HEK293 (cell line): ENCODE measurements around the gene FDXR.

Experiments used
- CTCF ChIA-PET: fragments of 350-600 bp; formaldehyde crosslinking; extraction: SDS; loops from one replicate; lab custom pipeline; 2021; ENCODE audit warnings: antibody characterized with exemption; lab: Yijun Ruan, JAX
- POLR2A ChIA-PET: fragments of 300-600 bp; formaldehyde crosslinking; extraction: SDS; loops from one replicate; lab custom pipeline; 2020; ENCODE audit warnings: antibody characterized with exemption, inconsistent platforms; lab: Yijun Ruan, JAX
- H3K27ac ChIP-seq: fragments of 200-500 bp; sonication (Bioruptor generic); 2 replicates; pipeline ENCODE4 v1.5.1; 2014; ENCODE audit warnings: low read depth, low read length, control low read depth, inconsistent platforms; ENCODE audit errors: extremely low read depth
- H3K36me3 ChIP-seq, 2 experiments: fragments of 200-500 bp in 1 of 2; sonication (Bioruptor generic) in 1 of 2; 1 replicate in 1 of 2; 2 replicates in 1 of 2; pipeline ENCODE4 v1.5.1; 2014 to 2017; ENCODE audit warnings: inconsistent platforms in 2 of 2, low read length in 2 of 2; ENCODE audit not compliant: control insufficient read depth in 2 of 2, insufficient read depth in 1 of 2
- H3K4me1 ChIP-seq: fragments of 200-500 bp; sonication (Bioruptor generic); 2 replicates; pipeline ENCODE4 v1.5.1; 2014; ENCODE audit warnings: mild to moderate bottlenecking, low read length, inconsistent platforms; ENCODE audit not compliant: control insufficient read depth, insufficient read depth
- H3K4me3 ChIP-seq: 2 replicates; pipeline ENCODE4 v1.5.1; 2011; ENCODE audit warnings: low read depth, mild to moderate bottlenecking, control low read depth, low read length, moderate library complexity
- H3K9me3 ChIP-seq: fragments of 200-500 bp; sonication (Bioruptor generic); 2 replicates; pipeline ENCODE4 v1.5.1; 2014; ENCODE audit warnings: low read depth, low read length, inconsistent platforms; ENCODE audit not compliant: control insufficient read depth, insufficient read depth
- ATF2 ChIP-seq: fragments of 450-650 bp; formaldehyde crosslinking; IDR thresholded peaks from 2 replicates; pipeline ENCODE4 v1.5.1; 2016; ENCODE audit warnings: missing biosample characterization, missing genetic modification characterization, low read depth
- GLI4 ChIP-seq: fragments of 450-650 bp; formaldehyde crosslinking; IDR thresholded peaks from 2 replicates; pipeline ENCODE4 v1.5.1; 2016; ENCODE audit warnings: missing biosample characterization, missing genetic modification characterization
- KLF10 ChIP-seq: fragments of 450-650 bp; IDR thresholded peaks from 2 replicates; pipeline ENCODE4 v1.5.1; 2018; ENCODE audit warnings: missing biosample characterization, mild to moderate bottlenecking, missing genetic modification characterization
- SP3 ChIP-seq: fragments of 450-650 bp; formaldehyde crosslinking; IDR thresholded peaks from 2 replicates; pipeline ENCODE4 v1.5.1; 2016; ENCODE audit warnings: missing biosample characterization, missing genetic modification characterization
- SP7 ChIP-seq: fragments of 450-650 bp; formaldehyde crosslinking; IDR thresholded peaks from 2 replicates; pipeline ENCODE4 v1.5.1; 2016; ENCODE audit warnings: missing biosample characterization, missing genetic modification characterization
- ZBTB7A ChIP-seq: fragments of 450-650 bp; formaldehyde crosslinking; IDR thresholded peaks from 2 replicates; pipeline ENCODE4 v1.5.1; 2016; ENCODE audit warnings: low read depth, missing biosample characterization, missing genetic modification characterization
- ZBTB8A ChIP-seq: fragments of 450-650 bp; formaldehyde crosslinking; IDR thresholded peaks from 2 replicates; pipeline ENCODE4 v1.5.1; 2016; ENCODE audit warnings: missing biosample characterization, missing genetic modification characterization
- ZFHX2 ChIP-seq: fragments of 450-650 bp; formaldehyde crosslinking; conservative IDR thresholded peaks from 2 replicates; pipeline ENCODE4 v1.5.1; 2016; ENCODE audit warnings: missing biosample characterization, missing genetic modification characterization
- ZNF132 ChIP-seq: fragments of 450-650 bp; formaldehyde crosslinking; IDR thresholded peaks from 2 replicates; pipeline ENCODE4 v1.5.1; 2017; ENCODE audit warnings: missing biosample characterization, missing genetic modification characterization, borderline replicate concordance
- ZNF169 ChIP-seq: fragments of 450-650 bp; formaldehyde crosslinking; IDR thresholded peaks from 2 replicates; pipeline ENCODE4 v1.5.1; 2016; ENCODE audit warnings: missing biosample characterization, missing genetic modification characterization
- ZNF202 ChIP-seq: fragments of 450-650 bp; formaldehyde crosslinking; IDR thresholded peaks from 2 replicates; pipeline ENCODE4 v1.5.1; 2016; ENCODE audit warnings: missing biosample characterization, missing genetic modification characterization, borderline replicate concordance
- ZNF248 ChIP-seq: fragments of 450-650 bp; formaldehyde crosslinking; IDR thresholded peaks from 2 replicates; pipeline ENCODE4 v1.5.1; 2017; ENCODE audit warnings: missing biosample characterization, missing genetic modification characterization
- ZNF26 ChIP-seq: fragments of 450-650 bp; formaldehyde crosslinking; IDR thresholded peaks from 2 replicates; pipeline ENCODE4 v1.5.1; 2016; ENCODE audit warnings: missing biosample characterization, missing genetic modification characterization
- ZNF404 ChIP-seq: fragments of 450-650 bp; formaldehyde crosslinking; IDR thresholded peaks from 2 replicates; pipeline ENCODE4 v1.5.1; 2017; ENCODE audit warnings: missing biosample characterization, missing genetic modification characterization
- ZNF529 ChIP-seq: fragments of 450-650 bp; formaldehyde crosslinking; IDR thresholded peaks from 2 replicates; pipeline ENCODE4 v1.5.1; 2017; ENCODE audit warnings: missing genetic modification characterization, missing biosample characterization; ENCODE audit not compliant: insufficient replicate concordance
- ZNF530 ChIP-seq: fragments of 450-650 bp; formaldehyde crosslinking; IDR thresholded peaks from 2 replicates; pipeline ENCODE4 v1.5.1; 2016; ENCODE audit warnings: low read depth, missing biosample characterization, missing genetic modification characterization
- ZNF623 ChIP-seq: fragments of 450-650 bp; formaldehyde crosslinking; IDR thresholded peaks from 2 replicates; pipeline ENCODE4 v1.5.1; 2016; ENCODE audit warnings: missing biosample characterization, missing genetic modification characterization
- ZNF654 ChIP-seq: fragments of 450-650 bp; formaldehyde crosslinking; IDR thresholded peaks from 2 replicates; pipeline ENCODE4 v1.5.1; 2016; ENCODE audit warnings: low read depth, missing biosample characterization, missing genetic modification characterization
- ZNF660 ChIP-seq: fragments of 450-650 bp; IDR thresholded peaks from 2 replicates; pipeline ENCODE4 v1.5.1; 2018; ENCODE audit warnings: missing biosample characterization, mild to moderate bottlenecking, missing genetic modification characterization
- ZNF777 ChIP-seq: fragments of 450-650 bp; formaldehyde crosslinking; IDR thresholded peaks from 2 replicates; pipeline ENCODE4 v1.5.1; 2017; ENCODE audit warnings: missing biosample characterization, missing genetic modification characterization, borderline replicate concordance
- ZNF837 ChIP-seq: fragments of 450-650 bp; formaldehyde crosslinking; IDR thresholded peaks from 2 replicates; pipeline ENCODE4 v1.5.1; 2016; ENCODE audit warnings: missing biosample characterization, missing genetic modification characterization
- TF ChIP-seq, protein P1 (sequence below): fragments of 450-650 bp; formaldehyde crosslinking; IDR thresholded peaks from 2 replicates; pipeline ENCODE4 v1.5.1; 2016; ENCODE audit warnings: missing biosample characterization, missing genetic modification characterization

The FDXR gene

DNA sequence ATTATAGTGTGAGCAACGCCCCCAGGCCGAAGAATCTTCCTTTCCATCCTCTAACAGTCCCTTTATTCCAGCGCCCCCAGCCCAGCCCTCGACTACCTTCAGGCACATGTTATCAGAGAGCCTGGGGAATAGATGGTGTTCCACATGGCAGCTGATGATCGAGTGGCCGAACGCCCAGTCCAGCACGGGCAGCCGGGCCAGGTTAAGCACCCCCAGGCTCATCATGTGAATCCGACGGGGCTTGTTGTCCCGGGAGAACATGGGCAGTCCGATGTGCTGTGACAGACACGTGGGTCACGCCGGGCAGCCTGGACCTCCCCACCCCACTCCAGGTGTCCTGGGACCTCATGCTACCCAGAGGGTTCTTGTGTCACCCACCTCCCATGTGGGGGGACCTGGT, 6.5 kb upstream of the FDXR start:
- CTCF ChIA-PET: interaction anchor here (1.0 to 1.5 kb wide), 4 partner anchors 14 to 88 kb away, joined by 3 to 5 read pairs (median 4); no protein-coding TSS in a partner anchor

GRCh38 chr17:74878658-74879057, 5.9 kb upstream of the FDXR start:
- no peaks in the 10 kb centered on the region for H3K9me3 ChIP-seq
- H3K4me3 ChIP-seq: no peak overlapping the region
- H3K36me3 ChIP-seq: no peaks in the 10 kb centered on the region
- POLR2A ChIA-PET: interaction anchor here (0.6 to 1.2 kb wide), 4 partner anchors 26 to 94 kb away, joined by 3 to 5 read pairs (median 3); partner anchors contain the start of genes HID1 and OTOP2
- peaks cover 4% of the 10 kb centered on the region; the same call in 1 of the 2 replicates for H3K4me1 ChIP-seq
- no peak overlapping the region for H3K27ac ChIP-seq
- CTCF ChIA-PET: interaction anchor here (0.6 to 1.6 kb wide), 3 partner anchors 16 to 87 kb away, joined by 3 to 14 read pairs (median 3); no protein-coding TSS in a partner anchor
- TF ChIP-seq KLF10 (no peak), ZNF623 (tag by site-specific recombination) (no peak), ZBTB7A (tag by site-specific recombination) (no peak), ZNF26 (tag by site-specific recombination) (no peak), SP3 (tag by site-specific recombination) (no peak)

More for the DNA sequence above, 6.5 kb upstream of the FDXR start:
- Histone ChIP-seq H3K4me1 (no peaks in the 10 kb centered on the region; the same call in 1 of the 2 replicates), H3K36me3 (no peaks in the 10 kb centered on the region), H3K27ac (no peak overlapping the region), H3K9me3 (no peaks in the 10 kb centered on the region), H3K4me3 (no peak overlapping the region)
- POLR2A ChIA-PET: interaction anchor here (0.5 to 1.1 kb wide), 2 partner anchors 27 to 140 kb away, joined by 4 to 5 read pairs; no protein-coding TSS in a partner anchor
- TF ChIP-seq ATF2 (tag by site-specific recombination): no peak
- no peak for TF ChIP-seq ZNF654 (tag by site-specific recombination)
- no peak for TF ChIP-seq ZNF777 (tag by site-specific recombination)
- no peak for TF ChIP-seq SP7
- TF ChIP-seq ZNF529: no peak
- no peak for TF ChIP-seq ZNF202 (tag by site-specific recombination)
- no peak for TF ChIP-seq ZNF132 (tag by site-specific recombination)
- TF ChIP-seq ZNF660 (tag by site-specific recombination): no peak
- TF ChIP-seq, protein P1, sequence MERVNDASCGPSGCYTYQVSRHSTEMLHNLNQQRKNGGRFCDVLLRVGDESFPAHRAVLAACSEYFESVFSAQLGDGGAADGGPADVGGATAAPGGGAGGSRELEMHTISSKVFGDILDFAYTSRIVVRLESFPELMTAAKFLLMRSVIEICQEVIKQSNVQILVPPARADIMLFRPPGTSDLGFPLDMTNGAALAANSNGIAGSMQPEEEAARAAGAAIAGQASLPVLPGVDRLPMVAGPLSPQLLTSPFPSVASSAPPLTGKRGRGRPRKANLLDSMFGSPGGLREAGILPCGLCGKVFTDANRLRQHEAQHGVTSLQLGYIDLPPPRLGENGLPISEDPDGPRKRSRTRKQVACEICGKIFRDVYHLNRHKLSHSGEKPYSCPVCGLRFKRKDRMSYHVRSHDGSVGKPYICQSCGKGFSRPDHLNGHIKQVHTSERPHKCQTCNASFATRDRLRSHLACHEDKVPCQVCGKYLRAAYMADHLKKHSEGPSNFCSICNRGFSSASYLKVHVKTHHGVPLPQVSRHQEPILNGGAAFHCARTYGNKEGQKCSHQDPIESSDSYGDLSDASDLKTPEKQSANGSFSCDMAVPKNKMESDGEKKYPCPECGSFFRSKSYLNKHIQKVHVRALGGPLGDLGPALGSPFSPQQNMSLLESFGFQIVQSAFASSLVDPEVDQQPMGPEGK (tag by site-specific recombination): no peak
- no peak for TF ChIP-seq ZBTB8A (tag by site-specific recombination)
- no peak for TF ChIP-seq GLI4 (tag by site-specific recombination)
- TF ChIP-seq ZNF169 (tag by site-specific recombination): no peak
- TF ChIP-seq ZNF837: no peak
- no peak for TF ChIP-seq ZNF404
- no peak for TF ChIP-seq ZNF530 (tag by site-specific recombination)
- no peak for TF ChIP-seq ZNF248 (tag by site-specific recombination)
- no peak for TF ChIP-seq ZFHX2 (tag by site-specific recombination)
- TF ChIP-seq, all 188 proteins: peak for 0
